K562 (cell line): ENCODE results near the gene DCST1. TPM values are rescaled to one million over a fixed set of nuclear protein-coding genes. Genes with fewer than 3 reads are reported as not detected.
A peak's percentile ranks its signal among the peaks of the same experiment; 100 is the strongest.

ENCODE experiments used
- ADNP ChIP-seq: fragments of 200-800 bp; sonication (Bioruptor generic); IDR thresholded peaks from 2 replicates; pipeline ENCODE4 v1.6.1; 2016; ENCODE audit warnings: missing genetic modification characterization, missing compliant biosample characterization
- ASH1L ChIP-seq: fragments of 450-650 bp; IDR thresholded peaks from 2 replicates; pipeline ENCODE4 v1.6.1; 2018; ENCODE audit warnings: borderline replicate concordance, mild to moderate bottlenecking, low read depth; ENCODE audit not compliant: partially characterized antibody
- BCLAF1 ChIP-seq, 2 experiments: fragments of 450-650 bp in 1 of 2; IDR thresholded peaks; 2 replicates each; pipeline ENCODE4 v1.6.1; 2011 to 2017; ENCODE audit warnings: low read depth in 2 of 2, antibody characterized with exemption in 1 of 2, borderline replicate concordance in 1 of 2, low read length in 1 of 2, mild to moderate bottlenecking in 1 of 2, mixed read lengths in 1 of 2; ENCODE audit not compliant: control insufficient read depth in 1 of 2
- HDAC2 ChIP-seq: fragments of 450-650 bp; IDR thresholded peaks from 2 replicates; pipeline ENCODE4 v1.6.1; 2016; ENCODE audit warnings: mild to moderate bottlenecking
- MTA2 ChIP-seq: fragments of 450-650 bp; IDR thresholded peaks from 2 replicates; pipeline ENCODE4 v1.6.1; 2016; ENCODE audit warnings: low read depth
- NFE2 ChIP-seq: IDR thresholded peaks from 2 replicates; pipeline ENCODE4 v1.6.1; 2014; ENCODE audit warnings: antibody characterized with exemption, low read depth
- PATZ1 ChIP-seq: fragments of 250-450 bp; sonication (Bioruptor Pico); IDR thresholded peaks from 2 replicates; pipeline ENCODE4 v1.5.0; 2020; ENCODE audit warnings: mild to moderate bottlenecking, borderline replicate concordance
- POLR2G ChIP-seq: fragments of 200-400 bp; formaldehyde crosslinking; IDR thresholded peaks from 2 replicates; pipeline ENCODE4 v1.6.1; 2017; ENCODE audit warnings: low read depth, mild to moderate bottlenecking, antibody characterized with exemption, low read length, moderate library complexity
- PRPF4 ChIP-seq: fragments of 200-400 bp; formaldehyde crosslinking; IDR thresholded peaks from one replicate; pipeline ENCODE4 v1.6.1; 2017; ENCODE audit warnings: low read length, low read depth, mild to moderate bottlenecking; ENCODE audit not compliant: insufficient read depth, poor library complexity, severe bottlenecking
- SFPQ ChIP-seq: fragments of 200-400 bp; formaldehyde crosslinking; IDR thresholded peaks from 2 replicates; pipeline ENCODE4 v1.6.1; 2017; ENCODE audit warnings: mild to moderate bottlenecking, low read depth, low read length, moderate library complexity
- SOX6 ChIP-seq: fragments of 450-650 bp; IDR thresholded peaks from 2 replicates; pipeline ENCODE4 v1.6.1; 2014; ENCODE audit warnings: mild to moderate bottlenecking
- TCF15 ChIP-seq: fragments of 250-450 bp; sonication (Bioruptor Pico); IDR thresholded peaks from 2 replicates; pipeline ENCODE4 v1.8.0; 2022; ENCODE audit warnings: moderate library complexity, mild to moderate bottlenecking, inconsistent platforms
- TGIF2 ChIP-seq: sonication (generic); formaldehyde crosslinking; IDR thresholded peaks from 2 replicates; pipeline ENCODE4 v1.8.1; 2022; ENCODE audit warnings: mild to moderate bottlenecking, missing genetic modification reagents, moderate library complexity
- ZBTB43 ChIP-seq: sonication (generic); formaldehyde crosslinking; IDR thresholded peaks from 2 replicates; pipeline ENCODE4 v1.8.0; 2023; ENCODE audit warnings: mild to moderate bottlenecking, missing genetic modification reagents
- polyA plus RNA-seq, 8 experiments: library from polyadenylated mRNA; depleted of rRNA in 4 of 8; stranded (reverse) in 5 of 8; unstranded in 3 of 8; fragments of >200 nt; fragmentation: Nextera tagmentation in 2 of 8; fragmentation: Illumina TruSeq in 1 of 8; extraction: Ambion mirVana in 2 of 8; extraction: Trizol in 1 of 8; gene quantifications; 2 replicates each; pipeline versions ENCODE4 v1.2.1 to v1.2.3, GENCODE V29; 2011 to 2014; ENCODE audit warnings: inconsistent platforms in 1 of 8, missing spikeins in 1 of 8
- total RNA-seq, 7 experiments: library from RNA; depleted of rRNA in 6 of 7; stranded (reverse); fragments of >200 nt in 6 of 7; fragmentation: Illumina TruSeq in 2 of 7; extraction: Trizol in 2 of 7; gene quantifications; 2 replicates each; pipeline versions ENCODE4 v1.2.1 to v1.2.3, GENCODE V29; 2011 to 2021; ENCODE audit warnings: low replicate concordance in 1 of 7

DCST1 gene
- total and polyA plus RNA-seq, 9 of the 15 experiments (the other 6 are each of a cell fraction or from before 2014, with no cell fraction given) = not detected

- TF ChIP-seq BCLAF1 (IDR thresholded peaks at IDR 0.05; ENCODE audit: borderline replicate concordance in 1 of 2, control insufficient read depth in 1 of 2, low read depth in 2 of 2, low read length in 1 of 2) (no peak), ADNP (no peak), TGIF2 (CRISPR knock-in tag) (no peak), ZBTB43 (CRISPR knock-in tag) (no peak), TCF15 (CRISPR knock-in tag) (no peak), NFE2 (peak; percentile 89), ASH1L (no peak), PATZ1 (CRISPR knock-in tag) (peak; percentile 63; the same call in 1 of the 2 replicates), POLR2G (peak; percentile 92), MTA2 (peak; percentile 46), HDAC2 (peak; percentile 81), SFPQ (no peak), PRPF4 (no peak), SOX6 (peak; percentile 82)
These were observed 32.7 kb upstream of the DCST1 start (continued) for GRCh38 chr1:155000726-155001424.
